Measurements from ENCODE around the gene CLMN.

CLMN gene

GRCh38 chr14:95359994-95360826 is 40.5 kb upstream of the CLMN start:
- Histone ChIP-seq H3K4me2 (peak overlapping the region in 7 of 11 experiments; percentile 10 to 74 (median 29); a peak in 7 of 22 replicates), H3K36me3 (no peaks in the 10 kb centered on the region), H4K20me1 (no peaks in the 10 kb centered on the region), H3K27ac (no peak overlapping the region), H3K9me3 (replicated peaks in 1 of 11) (peaks cover 6 to 19% (median 9%) of the 10 kb centered on the region in 11 experiments; a peak in 19 of 22 replicates), H3K9ac (no peak overlapping the region), H3K27me3 (peaks cover 19 to 40% (median 33%) of the 10 kb centered on the region in 11 experiments), H3K4me1 (peaks cover 0 to 60% (median 34%) of the 10 kb centered on the region in 10 experiments; a peak in 16 of 20 replicates), H3K4me3 (no peak overlapping the region)
- TF ChIP-seq Cebpa-rat (IDR thresholded peaks at IDR 0.05), result no peak

DNA sequence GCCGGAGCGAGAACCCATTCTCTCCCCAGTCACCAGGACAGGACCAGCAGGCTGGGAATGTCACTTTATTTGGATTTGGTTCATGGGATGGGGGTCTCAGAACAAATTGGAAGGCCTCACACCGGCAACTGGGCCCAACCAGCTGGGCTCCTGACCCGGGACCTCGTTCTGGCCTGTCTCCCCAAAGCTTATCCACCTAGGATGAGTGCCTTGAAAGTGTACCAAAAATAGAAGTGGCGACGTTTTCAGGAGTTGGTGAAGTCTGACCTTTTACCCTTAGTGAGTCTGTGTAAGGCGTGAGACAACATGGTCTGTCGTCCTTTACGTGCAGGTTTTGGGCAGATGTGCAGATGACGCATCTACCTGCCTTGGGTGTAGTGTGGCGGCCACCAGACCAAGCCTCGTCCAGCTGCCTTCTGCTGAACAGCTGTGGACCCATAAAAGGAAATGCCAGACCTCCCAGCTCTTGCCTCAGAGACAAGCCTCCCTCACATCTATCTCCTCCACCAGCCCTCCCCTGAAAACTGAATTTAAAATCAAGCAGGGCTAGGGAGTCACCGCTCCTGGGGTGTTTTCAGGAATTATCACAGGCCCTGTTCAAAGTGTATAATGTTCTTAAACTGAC is 36.6 kb upstream of the CLMN start:
- TF ChIP-seq Cebpa-rat (IDR thresholded peaks at IDR 0.05), result no peak
- H4K20me1 ChIP-seq, result no peaks in the 10 kb centered on the region
- peaks cover 7 to 34% (median 13%) of the 10 kb centered on the region in 10 experiments; a peak in 16 of 20 replicates for H3K4me1 ChIP-seq
- peak overlapping the region in 5 of 11 experiments; percentile 8 to 37 (median 27); a peak in 7 of 22 replicates for H3K4me2 ChIP-seq
- no peaks in the 10 kb centered on the region for H3K36me3 ChIP-seq
- peaks cover 13 to 21% (median 17%) of the 10 kb centered on the region in 11 experiments for H3K27me3 ChIP-seq
- H3K9me3 ChIP-seq (replicated peaks in 1 of 11), result peaks cover 19 to 32% (median 21%) of the 10 kb centered on the region in 11 experiments
- H3K9ac ChIP-seq, result no peak overlapping the region
- no peak overlapping the region for H3K4me3 ChIP-seq
- 0 out of 22 replicates have a peak overlapping the region, but pooled peaks of 1 of the 11 experiments have one; percentile 18 for H3K27ac ChIP-seq

DNA sequence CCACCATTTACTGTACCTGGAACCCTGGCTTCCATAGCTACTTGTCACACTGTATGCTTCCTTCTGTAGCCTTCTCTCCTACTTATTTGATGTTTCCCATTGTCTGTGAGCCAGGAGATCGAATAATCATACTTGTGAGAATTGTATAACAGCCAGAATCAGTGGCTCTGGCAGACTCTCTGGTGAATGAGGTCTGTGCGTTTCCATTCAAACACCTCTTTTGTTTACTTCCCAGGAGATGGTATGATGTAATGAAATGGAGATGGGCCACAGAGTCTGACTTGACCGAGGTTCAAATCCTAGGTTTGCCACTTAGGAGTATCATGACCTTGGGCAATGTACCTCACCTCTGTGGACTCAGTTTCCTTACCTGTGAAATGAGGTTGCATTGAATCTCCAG is 35.7 kb upstream of the CLMN start:
- peaks cover 19 to 31% (median 21%) of the 10 kb centered on the region in 11 experiments for H3K9me3 ChIP-seq (replicated peaks in 1 of 11)
- H3K9ac ChIP-seq, result no peak overlapping the region
- TF ChIP-seq Cebpa-rat (IDR thresholded peaks at IDR 0.05), result no peak
- H3K4me2 ChIP-seq, result no peak overlapping the region
- no peaks in the 10 kb centered on the region for H4K20me1 ChIP-seq
- no peak overlapping the region for H3K4me3 ChIP-seq
- H3K27me3 ChIP-seq, result peaks cover 4 to 12% (median 8%) of the 10 kb centered on the region in 11 experiments
- H3K36me3 ChIP-seq, result no peaks in the 10 kb centered on the region
- H3K4me1 ChIP-seq, result peaks cover 7 to 30% (median 13%) of the 10 kb centered on the region in 10 experiments; a peak in 16 of 20 replicates
- no peak overlapping the region for H3K27ac ChIP-seq

GRCh38 chr14:95354834-95355233 is 35.1 kb upstream of the CLMN start:
- Histone ChIP-seq H3K36me3 (no peaks in the 10 kb centered on the region), H3K27ac (peak overlapping the region in 1 of 11 experiments; percentile 61; a peak in 2 of 22 replicates), H3K27me3 (peaks cover 0 to 6% (median 2%) of the 10 kb centered on the region in 11 experiments; a peak in 15 of 22 replicates), H3K9me3 (replicated peaks in 1 of 11) (peaks cover 19 to 25% (median 21%) of the 10 kb centered on the region in 11 experiments), H3K4me1 (peaks cover 7 to 24% (median 13%) of the 10 kb centered on the region in 10 experiments; a peak in 16 of 20 replicates), H3K4me2 (no peak overlapping the region), H3K9ac (no peak overlapping the region), H3K4me3 (no peak overlapping the region; a peak in 2 of 20 replicates), H4K20me1 (no peaks in the 10 kb centered on the region)
- no peak for TF ChIP-seq Cebpa-rat (IDR thresholded peaks at IDR 0.05)

- Histone ChIP-seq H3K9me3 (replicated peaks in 1 of 11) (peaks cover 19 to 24% (median 21%) of the 10 kb centered on the region in 11 experiments), H3K36me3 (no peaks in the 10 kb centered on the region), H3K4me3 (no peak overlapping the region; a peak in 1 of 20 replicates), H3K27me3 (no peaks in the 10 kb centered on the region), H4K20me1 (no peaks in the 10 kb centered on the region), H3K27ac (peak overlapping the region in 9 of 11 experiments; percentile 5 to 61 (median 42); a peak in 16 of 22 replicates), H3K9ac (no peak overlapping the region; a peak in 1 of 22 replicates), H3K4me1 (peaks cover 7 to 24% (median 13%) of the 10 kb centered on the region in 10 experiments; a peak in 16 of 20 replicates), H3K4me2 (peak overlapping the region; percentile 42 to 72 (median 57); a peak in 21 of 22 replicates)
- TF ChIP-seq Cebpa-rat (IDR thresholded peaks at IDR 0.05), result no peak
These were observed 34.0 kb upstream of the CLMN start for GRCh38 chr14:95353664-95354063.

DNA sequence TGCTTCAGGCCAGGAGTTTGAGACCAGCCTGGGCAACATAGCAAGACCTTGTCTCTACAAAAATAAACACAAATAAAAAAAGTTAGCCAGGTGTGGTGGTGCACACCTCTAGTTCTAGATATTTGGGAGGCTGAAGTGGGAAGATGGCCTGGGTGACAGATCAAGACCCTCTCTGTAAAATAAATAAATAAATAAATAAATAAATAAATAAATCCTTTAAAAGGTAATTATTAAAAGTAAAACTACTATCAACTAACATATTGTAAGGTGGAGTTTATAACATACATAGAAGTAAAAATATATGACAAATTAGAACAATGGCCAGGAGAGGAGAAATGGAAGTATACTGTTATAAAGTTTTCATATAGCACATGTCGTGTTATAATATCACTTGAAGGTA is 33.3 kb upstream of the CLMN start:
- Histone ChIP-seq H3K9me3 (replicated peaks in 1 of 11) (peaks cover 19 to 24% (median 21%) of the 10 kb centered on the region in 11 experiments), H3K4me3 (no peak overlapping the region), H3K27ac (peak overlapping the region in 4 of 11 experiments; percentile 39 to 61 (median 41); a peak in 3 of 22 replicates), H3K27me3 (no peaks in the 10 kb centered on the region), H4K20me1 (no peaks in the 10 kb centered on the region), H3K9ac (no peak overlapping the region), H3K4me1 (peaks cover 7 to 24% (median 13%) of the 10 kb centered on the region in 10 experiments; a peak in 16 of 20 replicates), H3K36me3 (no peaks in the 10 kb centered on the region), H3K4me2 (peak overlapping the region in 5 of 11 experiments; percentile 42 to 62 (median 57); a peak in 7 of 22 replicates)
- TF ChIP-seq Cebpa-rat (IDR thresholded peaks at IDR 0.05), result no peak

DNA sequence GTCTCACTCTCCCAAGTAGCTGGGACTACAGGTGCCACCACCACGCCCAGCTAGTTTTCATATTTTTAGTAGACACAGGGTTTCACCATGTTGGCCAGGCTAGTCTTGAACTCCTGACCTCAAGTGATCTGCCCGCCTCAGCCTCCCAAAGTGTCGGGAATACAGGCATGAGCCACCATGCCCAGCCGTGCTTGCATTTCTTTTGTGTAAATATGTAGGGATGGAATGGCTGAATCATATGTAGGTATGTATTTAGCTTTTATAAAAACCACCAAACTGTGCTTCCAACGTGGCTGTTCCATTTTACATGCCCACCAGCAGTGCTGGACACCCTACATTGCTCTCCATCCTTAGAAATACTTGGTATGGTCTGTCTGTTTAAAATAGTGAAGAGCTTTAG is 32.8 kb upstream of the CLMN start:
- H3K4me3 ChIP-seq, result no peak overlapping the region
- H3K27me3 ChIP-seq, result no peaks in the 10 kb centered on the region
- peaks cover 7 to 24% (median 13%) of the 10 kb centered on the region in 10 experiments; a peak in 16 of 20 replicates for H3K4me1 ChIP-seq
- H3K9ac ChIP-seq, result no peak overlapping the region
- no peaks in the 10 kb centered on the region for H3K36me3 ChIP-seq
- no peaks in the 10 kb centered on the region for H4K20me1 ChIP-seq
- no peak overlapping the region for H3K27ac ChIP-seq
- TF ChIP-seq Cebpa-rat (IDR thresholded peaks at IDR 0.05), result no peak
- peaks cover 19 to 24% (median 21%) of the 10 kb centered on the region in 11 experiments for H3K9me3 ChIP-seq (replicated peaks in 1 of 11)
- no peak overlapping the region for H3K4me2 ChIP-seq

DNA sequence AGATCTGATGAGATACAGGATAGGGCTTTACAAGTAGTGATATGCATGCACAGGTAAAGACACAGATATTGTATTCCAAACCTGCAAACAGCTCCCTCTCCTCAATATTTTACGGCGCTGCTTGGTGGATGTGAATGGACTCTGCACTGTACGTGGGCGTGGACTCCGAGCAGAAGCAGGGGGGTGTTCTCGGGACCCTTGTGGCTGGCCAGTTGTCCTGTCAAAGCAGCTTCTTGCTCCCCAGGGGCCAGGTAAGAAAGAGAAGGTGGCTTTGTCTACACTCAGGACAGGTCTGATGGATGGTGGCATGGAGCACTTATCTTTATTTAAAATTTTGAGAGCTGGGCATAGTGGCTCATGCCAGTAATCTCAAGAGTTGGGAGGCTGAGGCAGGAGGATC is 29.5 kb upstream of the CLMN start:
- Histone ChIP-seq H3K4me1 (peaks cover 4 to 10% (median 8%) of the 10 kb centered on the region in 10 experiments; a peak in 14 of 20 replicates), H3K27ac (no peak overlapping the region), H3K36me3 (no peaks in the 10 kb centered on the region), H3K9me3 (replicated peaks in 1 of 11) (peaks cover 2 to 6% (median 4%) of the 10 kb centered on the region in 11 experiments), H4K20me1 (no peaks in the 10 kb centered on the region), H3K9ac (no peak overlapping the region), H3K27me3 (no peaks in the 10 kb centered on the region), H3K4me2 (no peak overlapping the region), H3K4me3 (no peak overlapping the region)
- no peak for TF ChIP-seq Cebpa-rat (IDR thresholded peaks at IDR 0.05)
